Osteoblast (primary cell): ENCODE data around the gene LUM. TPM values are rescaled to one million over a fixed set of nuclear protein-coding genes. Genes with fewer than 3 reads are reported as not detected.

Experiments used
- DNase-seq: peaks from one replicate; pipeline ENCODE4 v3.0.0; 2011; ENCODE audit warnings: low spot score, mixed read lengths; ENCODE audit not compliant: insufficient read length; ENCODE audit errors: missing footprints
- H2AFZ ChIP-seq: 2 replicates; pipeline ENCODE4 v1.6.0; 2011; ENCODE audit warnings: mild to moderate bottlenecking, low read length
- H3K27ac ChIP-seq: 2 replicates; pipeline ENCODE4 v1.5.1; 2011; ENCODE audit warnings: mild to moderate bottlenecking, low read depth, low read length, moderate library complexity
- H3K27me3 ChIP-seq: 2 replicates; pipeline ENCODE4 v1.6.0; 2012; ENCODE audit warnings: mild to moderate bottlenecking, control low read depth, inconsistent platforms, low read length, moderate library complexity; ENCODE audit not compliant: insufficient read depth
- H3K36me3 ChIP-seq: 2 replicates; pipeline ENCODE4 v1.5.1; 2011; ENCODE audit warnings: mild to moderate bottlenecking, low read length, control low read depth, moderate library complexity; ENCODE audit not compliant: insufficient read depth
- H3K4me1 ChIP-seq: 2 replicates; pipeline ENCODE4 v1.5.1; 2011; ENCODE audit warnings: mild to moderate bottlenecking, low read length, control low read depth, moderate library complexity; ENCODE audit not compliant: insufficient read depth
- H3K4me2 ChIP-seq: 2 replicates; pipeline ENCODE4 v1.6.0; 2011; ENCODE audit warnings: mild to moderate bottlenecking, low read length; ENCODE audit not compliant: insufficient read depth
- H3K4me3 ChIP-seq: fragments of 200-600 bp; sonication (generic); 3 replicates; pipeline ENCODE4 v1.5.1; 2012; ENCODE audit warnings: mild to moderate bottlenecking, low read length, inconsistent platforms; ENCODE audit not compliant: insufficient read depth
- H3K79me2 ChIP-seq: 2 replicates; pipeline ENCODE4 v1.6.0; 2012; ENCODE audit warnings: mild to moderate bottlenecking, low read length, control low read depth, inconsistent platforms; ENCODE audit not compliant: insufficient read depth
- H3K9me3 ChIP-seq: 2 replicates; pipeline ENCODE4 v1.5.1; 2011; ENCODE audit warnings: low read depth, low read length, control low read depth
- H4K20me1 ChIP-seq: 2 replicates; pipeline ENCODE4 v1.6.0; 2012; ENCODE audit warnings: mild to moderate bottlenecking, low read length, control low read depth; ENCODE audit not compliant: insufficient read depth
- total RNA-seq: library from RNA; depleted of rRNA; stranded (reverse); fragments of >200 nt; gene quantifications from 2 replicates; pipeline ENCODE4 v1.2.3, GENCODE V29; 2012
- TF ChIP-seq, protein P1 (sequence below): IDR thresholded peaks from 2 replicates; pipeline ENCODE4 v1.5.1; 2011; ENCODE audit warnings: mild to moderate bottlenecking, low read depth, low read length, moderate library complexity; ENCODE audit errors: extremely low read depth

The LUM gene
- total RNA-seq, 1 donor = 1,965 TPM

- Histone ChIP-seq H3K4me2 (peak overlapping the region; percentile 85), H3K4me3 (peak overlapping the region; percentile 73), H3K36me3 (peaks cover 27% of the 10 kb centered on the region), H3K27ac (peak overlapping the region; percentile 69), H3K79me2 (peaks cover 38% of the 10 kb centered on the region), H4K20me1 (no peaks in the 10 kb centered on the region), H3K4me1 (peaks cover 38% of the 10 kb centered on the region), H2AFZ (no peak overlapping the region), H3K27me3 (no peaks in the 10 kb centered on the region), H3K9me3 (no peaks in the 10 kb centered on the region)
- no peak for DNase-seq
- TF ChIP-seq, protein P1, sequence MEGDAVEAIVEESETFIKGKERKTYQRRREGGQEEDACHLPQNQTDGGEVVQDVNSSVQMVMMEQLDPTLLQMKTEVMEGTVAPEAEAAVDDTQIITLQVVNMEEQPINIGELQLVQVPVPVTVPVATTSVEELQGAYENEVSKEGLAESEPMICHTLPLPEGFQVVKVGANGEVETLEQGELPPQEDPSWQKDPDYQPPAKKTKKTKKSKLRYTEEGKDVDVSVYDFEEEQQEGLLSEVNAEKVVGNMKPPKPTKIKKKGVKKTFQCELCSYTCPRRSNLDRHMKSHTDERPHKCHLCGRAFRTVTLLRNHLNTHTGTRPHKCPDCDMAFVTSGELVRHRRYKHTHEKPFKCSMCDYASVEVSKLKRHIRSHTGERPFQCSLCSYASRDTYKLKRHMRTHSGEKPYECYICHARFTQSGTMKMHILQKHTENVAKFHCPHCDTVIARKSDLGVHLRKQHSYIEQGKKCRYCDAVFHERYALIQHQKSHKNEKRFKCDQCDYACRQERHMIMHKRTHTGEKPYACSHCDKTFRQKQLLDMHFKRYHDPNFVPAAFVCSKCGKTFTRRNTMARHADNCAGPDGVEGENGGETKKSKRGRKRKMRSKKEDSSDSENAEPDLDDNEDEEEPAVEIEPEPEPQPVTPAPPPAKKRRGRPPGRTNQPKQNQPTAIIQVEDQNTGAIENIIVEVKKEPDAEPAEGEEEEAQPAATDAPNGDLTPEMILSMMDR = no peak
These were observed 876 bp downstream of the LUM start for GRCh38 chr12:91110311-91110924.

DNA sequence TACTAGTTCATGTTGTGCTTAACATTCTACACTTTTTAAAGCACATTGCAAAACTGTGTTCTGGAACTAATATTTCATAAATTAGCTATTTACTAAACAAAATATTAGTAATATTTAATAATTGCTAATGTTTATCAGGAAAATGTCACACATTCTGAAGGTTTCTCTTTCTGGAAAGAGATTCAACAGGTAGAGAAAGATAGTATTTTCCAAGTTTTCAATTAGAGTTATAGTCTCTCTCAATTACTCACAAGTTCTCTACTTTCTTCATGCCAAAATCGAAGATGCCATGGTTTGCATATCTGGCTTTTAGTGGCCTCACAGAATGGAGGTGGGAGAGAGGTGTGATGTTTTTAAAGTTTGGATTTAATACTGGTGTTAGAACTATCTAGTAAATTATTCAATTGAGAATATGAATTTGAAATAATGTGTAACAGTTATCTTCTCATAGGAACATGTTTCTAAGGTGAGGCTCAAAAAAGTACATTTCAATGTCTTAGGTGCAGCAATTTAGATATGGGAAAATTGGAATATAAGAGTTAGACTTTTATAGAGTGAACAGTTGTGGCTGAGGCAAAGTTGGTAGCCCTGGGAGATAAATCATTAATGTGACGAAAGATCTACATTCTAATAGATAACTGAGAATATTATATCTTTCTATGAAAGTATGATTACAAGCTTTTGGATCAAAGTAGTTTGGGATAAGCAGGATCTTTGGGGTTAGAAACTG lies 1.5 kb downstream of the LUM start:
- Histone ChIP-seq H2AFZ (no peak overlapping the region), H3K4me1 (peaks cover 45% of the 10 kb centered on the region), H3K9me3 (no peaks in the 10 kb centered on the region), H3K27me3 (no peaks in the 10 kb centered on the region), H3K4me2 (peak overlapping the region; percentile 85), H4K20me1 (no peaks in the 10 kb centered on the region), H3K27ac (peak overlapping the region; percentile 69), H3K79me2 (peaks cover 38% of the 10 kb centered on the region), H3K4me3 (peak overlapping the region; percentile 73), H3K36me3 (peaks cover 28% of the 10 kb centered on the region)
- TF ChIP-seq, protein P1 = no peak
- DNase-seq = no peak

DNA sequence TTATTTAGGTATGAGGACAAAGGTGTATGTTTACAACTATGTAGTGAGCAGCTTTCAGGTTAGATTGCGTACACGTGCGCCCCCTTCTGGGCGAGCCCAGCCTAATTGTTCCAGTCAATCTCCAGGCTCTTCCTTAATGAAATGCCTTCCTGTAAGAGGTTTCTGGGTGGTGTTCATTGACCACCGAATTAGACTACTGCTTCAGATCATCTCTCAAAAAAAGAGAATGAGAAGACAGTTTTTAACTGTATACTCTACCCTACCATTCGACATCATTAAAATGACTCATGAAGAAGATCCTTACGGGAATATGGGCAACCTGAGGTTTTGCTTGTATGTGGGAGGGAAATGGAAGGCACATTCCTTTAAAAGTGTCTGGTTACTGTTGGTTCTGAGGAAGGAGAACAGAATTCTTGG lies 2.1 kb downstream of the LUM start:
- Histone ChIP-seq H4K20me1 (no peaks in the 10 kb centered on the region), H3K4me2 (peak overlapping the region; percentile 85), H2AFZ (peak overlapping the region; percentile 45), H3K36me3 (peaks cover 30% of the 10 kb centered on the region), H3K4me1 (peaks cover 46% of the 10 kb centered on the region), H3K9me3 (no peaks in the 10 kb centered on the region), H3K27me3 (no peaks in the 10 kb centered on the region), H3K4me3 (peak overlapping the region; percentile 73), H3K27ac (peak overlapping the region; percentile 69), H3K79me2 (peaks cover 38% of the 10 kb centered on the region)
- TF ChIP-seq, protein P1 = peak; percentile 86
- no peak for DNase-seq

DNA sequence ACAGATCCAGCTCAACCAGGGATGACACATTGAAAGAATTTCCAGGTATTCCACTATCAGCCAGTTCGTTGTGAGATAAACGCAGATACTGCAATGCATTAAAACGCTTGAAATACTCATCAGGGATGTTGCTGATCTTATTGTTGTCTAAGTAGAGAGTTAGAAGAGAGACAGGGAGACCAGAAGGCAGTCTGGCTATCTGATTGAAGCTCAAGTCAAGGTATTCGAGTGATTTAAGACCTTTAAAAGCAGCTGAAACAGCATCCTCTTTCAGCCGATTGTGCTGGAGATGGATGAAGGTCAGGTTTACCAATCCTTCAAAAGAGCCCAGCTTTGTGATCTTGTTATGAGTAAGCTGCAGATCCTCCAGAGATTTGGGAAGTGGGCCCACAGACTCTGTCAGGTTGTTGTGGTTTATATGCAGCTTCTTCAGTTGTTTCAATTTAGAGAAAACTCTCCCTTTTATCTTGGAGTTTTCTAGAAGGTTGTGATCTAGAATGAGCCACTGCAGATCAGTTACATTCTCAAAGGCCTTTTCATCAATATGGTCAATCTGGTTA lies 3.0 kb downstream of the LUM start:
- Histone ChIP-seq H3K79me2 (peaks cover 38% of the 10 kb centered on the region), H3K27me3 (no peaks in the 10 kb centered on the region), H2AFZ (peak overlapping the region; percentile 8), H3K36me3 (peaks cover 39% of the 10 kb centered on the region), H3K4me2 (peak overlapping the region; percentile 85), H3K27ac (no peak overlapping the region), H3K4me1 (peaks cover 46% of the 10 kb centered on the region), H3K9me3 (no peaks in the 10 kb centered on the region), H3K4me3 (peak overlapping the region; percentile 33), H4K20me1 (no peaks in the 10 kb centered on the region)
- DNase-seq = no peak
- TF ChIP-seq, protein P1 = no peak
